Activated T-helper 9 cell treated with anti-CD3 and anti-CD28 coated beads, Interleukin-2, amount 50 U/mL, for 16 hours (primary cell): ENCODE data around the gene MKI67.
"Not testable (repeated sequence)": the region's sequence is repeated elsewhere in the genome, so short reads cannot be mapped to it uniquely, and the experiment has no call there.

Experiments
- DNase-seq: peaks from one replicate; pipeline ENCODE4 v3.0.0-alpha.2; 2020; ENCODE audit warnings: low read depth

MKI67 gene

GRCh38 chr10:128150045-128150493, 23.8 kb upstream of the MKI67 start:
- peak; percentile 68 for DNase-seq

GRCh38 chr10:128149267-128150014, 23.2 kb upstream of the MKI67 start:
- DNase-seq, result no peak

- DNase-seq, result no peak
Observed at GRCh38 chr10:128147669-128148068, 21.4 kb upstream of the MKI67 start.

GRCh38 chr10:128147064-128147463, 20.8 kb upstream of the MKI67 start:
- no peak for DNase-seq

- no peak for DNase-seq
Observed at GRCh38 chr10:128144547-128144946, 18.3 kb upstream of the MKI67 start.

- no peak for DNase-seq
Observed at GRCh38 chr10:128143531-128143930, 17.3 kb upstream of the MKI67 start.

GRCh38 chr10:128140425-128140824, 14.2 kb upstream of the MKI67 start:
- no peak for DNase-seq

- not testable (repeated sequence) for DNase-seq
Observed at GRCh38 chr10:128138429-128138828, 12.2 kb upstream of the MKI67 start.

GRCh38 chr10:128137877-128138276, 11.7 kb upstream of the MKI67 start:
- DNase-seq, result no peak

GRCh38 chr10:128130051-128130450, 3.8 kb upstream of the MKI67 start:
- no peak for DNase-seq

GRCh38 chr10:128128582-128128981, 2.4 kb upstream of the MKI67 start:
- DNase-seq, result no peak

GRCh38 chr10:128125416-128125943, 743 bp downstream of the MKI67 start:
- no peak for DNase-seq

- no peak for DNase-seq
Observed at GRCh38 chr10:128124813-128125403, 1.3 kb downstream of the MKI67 start.

- DNase-seq, result no peak
Observed at GRCh38 chr10:128123846-128124245, 2.4 kb downstream of the MKI67 start.

- no peak for DNase-seq
Observed at GRCh38 chr10:128122931-128123330, 3.3 kb downstream of the MKI67 start.

- DNase-seq, result no peak
Observed at GRCh38 chr10:128121750-128122412, 4.3 kb downstream of the MKI67 start.

- DNase-seq, result no peak
Observed at GRCh38 chr10:128116851-128117615, 9.2 kb downstream of the MKI67 start.

- DNase-seq, result no peak
Observed at GRCh38 chr10:128116187-128116586, 10.0 kb downstream of the MKI67 start.

- no peak for DNase-seq
Observed at GRCh38 chr10:128115356-128115755, 10.9 kb downstream of the MKI67 start.

- no peak for DNase-seq
Observed at GRCh38 chr10:128114901-128115300, 11.3 kb downstream of the MKI67 start.

GRCh38 chr10:128113026-128113425, 13.2 kb downstream of the MKI67 start:
- no peak for DNase-seq

GRCh38 chr10:128111696-128112095, 14.5 kb downstream of the MKI67 start:
- DNase-seq, result no peak
